ENCODE results near the gene B4GALT1.

The B4GALT1 gene

DNA sequence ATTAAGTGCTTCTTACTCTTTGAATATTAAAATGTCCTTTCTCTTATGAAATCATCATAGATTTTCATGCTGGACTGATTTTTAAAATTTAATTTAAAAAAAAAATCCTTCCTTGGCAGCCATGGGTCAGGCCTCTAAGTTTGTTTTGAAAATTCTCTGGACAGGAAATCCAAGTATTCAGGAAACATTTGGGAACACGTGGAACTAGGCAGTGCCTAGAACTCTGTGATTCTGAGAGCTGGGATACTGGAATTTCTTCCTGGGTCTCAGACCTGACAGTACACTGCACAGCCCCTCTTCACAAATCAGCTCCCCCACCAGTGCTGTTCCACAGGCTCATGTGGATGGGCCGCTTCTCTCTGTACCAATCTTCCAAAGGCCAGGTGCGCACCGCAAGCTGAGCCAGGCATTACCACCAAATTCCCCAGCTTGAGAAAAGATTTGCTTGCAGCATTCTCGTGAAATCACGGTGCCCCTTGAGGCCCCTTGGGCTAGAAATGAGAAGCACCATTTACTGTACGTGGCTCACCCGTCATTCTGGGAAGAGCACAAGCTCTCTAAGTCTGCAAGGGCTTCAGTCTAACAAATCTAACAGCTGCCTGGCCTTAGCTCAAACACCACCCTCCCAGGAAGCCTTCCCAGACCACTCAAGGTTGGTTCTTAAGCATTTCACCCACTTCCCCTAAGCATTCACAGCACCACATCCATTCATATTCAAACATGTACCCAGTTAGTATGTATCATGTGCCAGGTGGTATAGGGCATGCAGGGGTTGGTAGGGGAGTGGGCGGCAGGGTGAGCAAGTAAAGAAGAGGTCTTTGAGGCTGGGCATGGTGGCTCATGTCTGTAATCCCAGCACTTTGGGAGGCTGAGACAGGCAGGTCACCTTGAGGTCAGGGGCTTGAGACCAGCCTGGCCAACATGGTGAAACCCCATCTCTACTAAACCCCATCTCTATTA is 26.5 kb downstream of the B4GALT1 start:
- DNase-seq (ENCODE audit: low read depth in 2 of 2): no peak

DNA sequence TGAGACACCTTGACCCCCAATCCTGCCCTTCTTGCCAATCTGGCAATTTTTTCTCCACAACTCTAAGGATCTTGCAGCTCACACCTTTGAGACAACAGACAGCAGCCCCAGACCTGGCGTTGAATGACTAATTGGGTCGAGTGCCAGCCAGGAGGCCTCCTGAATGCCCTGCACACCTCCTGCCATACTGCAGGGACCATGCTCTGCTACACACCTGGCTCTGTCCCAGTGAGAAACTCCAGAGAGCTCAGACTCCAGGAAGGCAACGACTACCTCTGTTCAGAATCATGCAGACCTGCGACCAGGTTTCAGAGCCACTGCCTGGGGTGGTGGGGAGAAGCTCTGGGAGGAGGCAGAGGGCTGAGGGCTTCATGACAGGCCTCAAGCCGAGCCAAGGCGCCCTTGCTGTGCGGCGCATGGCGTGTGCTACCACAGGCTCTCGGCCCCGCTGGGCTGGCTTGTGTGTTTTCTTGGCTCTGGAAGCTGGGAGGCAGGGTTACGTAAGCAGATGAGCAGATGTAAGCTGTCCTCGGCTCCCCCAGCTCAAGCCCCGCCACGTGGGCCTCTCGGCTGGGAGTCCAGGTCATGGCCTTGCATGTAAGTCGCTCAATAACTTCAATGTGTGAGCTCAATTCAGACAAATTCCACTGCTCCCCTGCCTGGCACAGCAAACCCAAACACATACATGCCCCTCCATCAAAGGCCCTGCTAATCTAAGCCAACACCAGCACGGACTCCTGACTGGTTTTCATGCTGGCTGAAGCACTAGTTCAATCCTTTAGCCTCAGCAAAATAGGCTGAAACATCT is 27.5 kb downstream of the B4GALT1 start:
- DNase-seq (ENCODE audit: low read depth in 2 of 2): no peak

DNA sequence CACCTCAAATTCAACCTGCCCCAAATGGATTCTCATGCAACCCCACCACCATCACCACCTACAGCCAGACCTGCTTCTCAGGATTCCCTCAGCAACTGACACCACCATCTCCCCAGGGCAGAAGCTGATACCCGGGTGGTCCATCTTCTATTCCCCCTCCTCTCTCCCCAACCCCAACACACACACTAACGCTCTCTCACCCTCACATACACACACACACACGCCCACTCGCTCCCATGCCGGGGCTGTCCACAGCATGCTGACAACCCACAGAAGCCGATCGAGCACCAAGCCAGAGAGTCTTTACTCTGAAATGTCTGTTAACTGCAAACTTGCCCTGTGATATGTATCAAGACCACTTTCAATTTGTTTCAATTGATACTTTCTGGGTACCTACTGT is 28.4 kb downstream of the B4GALT1 start:
- no peak for DNase-seq (ENCODE audit: low read depth in 2 of 2)

DNA sequence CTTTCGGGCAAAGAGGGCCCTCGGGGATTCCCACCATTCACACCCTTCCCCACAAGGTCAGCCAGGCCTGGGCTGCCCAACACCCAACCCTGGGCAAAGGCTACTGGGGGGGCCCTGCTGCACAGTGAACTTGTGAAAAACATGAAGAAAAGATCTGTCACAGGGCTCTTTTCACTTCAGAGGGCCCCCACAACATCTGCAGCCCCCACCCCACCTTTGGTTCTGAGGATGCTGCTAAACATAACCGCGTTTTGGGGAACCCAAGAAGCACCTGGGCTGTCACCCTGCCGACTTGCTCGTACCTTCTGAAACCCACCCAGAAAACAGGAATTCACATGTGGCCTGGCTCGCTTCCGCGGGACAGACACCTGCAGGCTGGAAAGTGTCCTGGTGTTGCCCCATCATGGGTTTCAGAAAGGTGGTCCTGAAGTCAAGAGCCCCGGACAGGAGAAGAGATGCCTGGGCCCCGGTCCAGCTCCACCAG is 29.3 kb downstream of the B4GALT1 start:
- no peak for DNase-seq (ENCODE audit: low read depth in 2 of 2)

DNA sequence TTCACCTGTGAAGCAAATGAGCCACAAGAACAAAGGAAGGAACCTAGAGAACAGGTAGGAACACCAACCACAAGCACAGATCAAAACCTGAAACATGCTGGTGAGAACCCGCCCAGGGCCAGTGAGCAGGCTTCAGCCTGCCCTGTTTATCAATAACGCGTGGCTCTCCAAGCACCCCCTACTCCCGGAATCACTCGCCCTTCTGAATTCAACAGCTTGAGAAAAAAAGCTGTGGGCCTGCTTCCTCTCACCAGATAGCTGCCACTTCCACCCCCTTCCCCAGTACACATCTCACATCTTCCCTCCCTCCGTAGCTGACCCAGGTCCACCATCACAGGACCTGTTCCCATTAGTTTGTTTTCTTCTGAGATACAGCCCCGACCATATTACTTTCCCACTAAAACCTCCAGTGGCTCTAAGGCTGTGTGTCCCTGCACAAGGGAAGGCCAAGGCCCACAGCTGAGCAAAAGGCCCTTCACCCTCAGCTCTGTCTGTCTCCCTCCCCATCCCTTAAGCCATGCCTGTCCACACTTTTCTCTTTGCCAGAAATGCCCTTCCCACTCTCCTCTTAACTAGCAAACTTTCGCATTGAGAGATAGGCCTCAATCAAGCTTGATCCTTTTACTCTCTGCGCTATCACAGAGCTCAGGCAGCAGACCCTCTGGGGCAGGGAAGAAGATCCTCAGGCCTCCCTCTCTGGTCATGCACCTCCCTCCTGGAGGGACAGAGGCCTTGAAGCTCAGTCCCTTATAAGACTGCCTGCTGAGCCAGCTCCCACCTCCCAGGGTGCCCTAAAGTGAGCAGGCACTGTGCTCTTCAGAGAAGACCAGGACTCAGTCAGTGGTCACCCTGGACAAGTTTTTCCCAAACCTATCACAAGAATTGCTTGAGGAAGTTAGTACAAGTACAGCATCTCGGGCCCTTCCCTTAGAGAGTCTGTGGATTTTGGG is 30.1 kb downstream of the B4GALT1 start:
- DNase-seq (ENCODE audit: low read depth in 2 of 2): no peak

DNA sequence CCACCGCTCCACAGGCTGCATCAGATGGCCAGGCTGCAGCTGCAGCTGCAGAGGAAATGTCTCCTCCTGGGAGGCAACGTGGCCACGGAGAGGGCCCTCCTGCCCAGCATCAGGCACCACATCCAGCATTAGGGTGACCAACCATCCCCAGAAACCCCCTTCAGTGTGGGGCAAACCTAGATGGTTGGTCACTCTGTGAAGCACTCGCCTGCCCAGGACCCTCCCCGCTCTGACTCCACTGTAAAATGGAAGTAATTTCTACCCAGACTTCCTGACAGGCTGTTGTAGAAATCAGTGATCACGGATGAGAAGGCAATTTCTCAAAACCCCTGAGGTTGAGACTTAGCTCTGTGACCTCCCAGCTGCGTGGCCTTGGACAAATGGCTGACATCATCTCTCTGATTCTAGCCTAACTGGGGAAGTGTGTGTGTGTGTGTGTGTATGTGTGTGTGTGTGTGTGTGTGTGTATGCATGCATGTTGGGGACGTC is 31.6 kb downstream of the B4GALT1 start:
- no peak for DNase-seq (ENCODE audit: low read depth in 2 of 2)

DNA sequence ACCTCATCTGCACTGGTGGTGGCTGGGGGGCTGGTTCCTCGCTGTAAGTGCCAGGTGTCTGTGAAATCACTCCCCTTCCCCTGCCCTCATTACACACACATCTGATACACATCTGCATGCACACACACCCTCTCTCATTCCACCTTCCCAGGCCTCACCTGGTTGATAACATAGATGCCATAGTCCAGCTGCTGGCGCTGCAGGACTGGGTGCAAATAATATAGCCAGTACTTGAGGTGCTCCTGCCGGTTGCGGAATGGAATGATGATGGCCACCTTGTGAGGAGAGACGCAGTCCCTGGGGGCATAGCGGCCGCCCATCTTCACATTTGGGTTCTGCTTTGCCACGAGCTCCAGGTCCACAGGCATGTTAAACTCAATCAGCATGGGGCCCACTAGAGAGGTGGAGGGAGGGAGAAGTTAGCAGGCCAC is 32.1 kb downstream of the B4GALT1 start:
- no peak for DNase-seq (ENCODE audit: low read depth in 2 of 2)

DNA sequence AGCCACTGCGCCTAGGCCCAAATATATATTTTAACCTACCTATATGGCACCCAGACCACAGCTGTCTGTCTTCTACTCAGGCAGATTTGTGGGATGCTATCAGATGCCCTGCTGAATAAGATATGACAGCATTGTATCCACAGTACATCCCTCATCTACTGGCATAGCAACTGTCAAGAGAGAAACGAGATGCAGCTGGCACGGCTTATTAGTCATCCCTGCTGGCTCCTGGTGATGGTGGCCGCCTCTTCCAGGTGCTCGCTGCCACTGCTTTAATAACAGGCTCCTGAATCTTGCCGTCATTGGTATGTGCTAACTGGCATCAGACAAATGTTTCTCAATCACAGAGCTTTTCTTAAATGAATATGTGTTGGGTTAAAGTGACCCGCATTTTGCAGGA is 34.0 kb downstream of the B4GALT1 start:
- no peak for DNase-seq (ENCODE audit: low read depth in 2 of 2)

DNA sequence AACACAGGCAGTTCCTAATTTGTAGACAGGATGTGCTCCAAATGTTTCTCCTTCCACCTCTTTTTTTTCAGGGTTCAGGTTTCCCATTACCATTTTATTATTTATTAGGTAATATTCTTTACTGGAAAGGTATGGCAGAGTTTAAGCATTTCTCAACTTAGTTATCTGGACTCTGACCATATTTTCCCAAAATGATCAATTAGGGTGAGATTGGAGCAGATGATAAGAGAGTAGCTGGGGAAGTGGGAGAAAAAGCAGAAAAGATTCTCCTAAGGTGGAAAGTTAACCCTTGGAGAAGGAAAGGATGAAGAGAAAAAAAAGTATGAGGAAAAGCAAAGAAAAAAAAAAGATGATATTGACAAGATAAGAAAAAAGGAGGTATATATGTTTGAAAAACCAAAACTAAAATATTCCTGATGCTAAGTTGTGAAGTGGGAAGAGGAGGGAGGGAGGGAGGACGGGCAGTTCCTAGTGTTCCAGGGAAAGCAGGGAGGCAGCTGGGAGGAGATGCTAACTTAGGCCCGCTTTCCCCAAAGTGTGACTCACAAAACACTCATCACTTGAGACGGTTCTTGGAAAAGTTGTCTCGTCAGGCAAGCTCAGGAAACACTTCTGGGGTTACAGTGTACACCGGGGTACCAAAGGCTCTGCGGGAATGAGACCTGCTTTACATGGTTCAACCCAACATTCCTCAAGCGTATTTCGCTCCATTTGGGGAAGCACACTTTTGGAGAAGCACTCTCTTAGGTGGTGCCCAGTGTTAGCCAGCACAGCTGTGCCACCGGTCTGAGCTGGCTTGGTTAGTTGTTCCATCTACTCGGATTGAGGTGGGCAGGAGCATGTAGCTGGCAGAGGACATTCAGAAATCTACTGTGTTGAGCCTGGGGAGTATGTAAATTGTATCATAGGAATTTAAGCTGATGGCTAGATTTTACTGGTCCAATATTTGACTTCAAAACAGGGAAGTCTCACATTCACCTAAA is 35.1 kb downstream of the B4GALT1 start:
- DNase-seq (ENCODE audit: low read depth in 2 of 2): no peak

DNA sequence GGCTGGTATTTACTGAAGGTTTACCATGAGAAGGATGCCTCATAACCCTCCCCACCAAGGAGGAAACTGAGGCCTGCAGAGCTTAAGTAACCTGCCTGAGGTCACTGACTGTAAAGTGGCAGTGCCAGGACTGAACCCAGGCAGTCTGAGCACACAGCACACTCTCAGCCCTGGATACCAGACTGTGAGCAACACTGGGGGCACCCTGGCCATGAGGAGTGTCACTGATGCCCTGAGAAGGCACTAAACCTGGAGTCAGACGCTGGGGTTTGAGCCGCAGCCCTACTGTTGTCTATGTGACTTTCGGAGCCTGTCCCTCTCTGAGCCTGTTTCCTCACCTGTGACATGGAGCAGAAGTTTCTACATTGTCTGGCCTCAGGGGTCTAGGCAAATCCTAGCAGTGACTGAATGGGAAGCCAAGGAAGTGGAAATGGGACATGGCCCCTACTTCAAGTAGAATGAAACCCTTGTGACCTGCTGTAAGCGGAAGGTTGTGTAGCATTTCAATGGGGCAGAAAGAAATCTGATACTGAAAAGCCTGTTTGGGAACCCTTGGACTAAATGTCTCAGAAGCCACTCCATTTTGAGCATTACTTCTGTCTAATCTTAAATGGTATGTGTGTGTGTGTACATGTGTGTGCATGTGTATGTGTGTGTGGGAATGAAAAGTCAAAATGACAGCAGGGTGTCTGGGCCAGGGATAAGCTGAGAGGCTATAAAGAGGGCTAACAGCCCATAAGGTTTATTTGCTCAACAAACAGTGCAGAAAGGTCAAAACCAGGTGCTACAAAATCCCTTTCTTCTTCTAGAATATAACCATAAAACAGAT is 36.0 kb downstream of the B4GALT1 start:
- no peak for DNase-seq (ENCODE audit: low read depth in 2 of 2)

DNA sequence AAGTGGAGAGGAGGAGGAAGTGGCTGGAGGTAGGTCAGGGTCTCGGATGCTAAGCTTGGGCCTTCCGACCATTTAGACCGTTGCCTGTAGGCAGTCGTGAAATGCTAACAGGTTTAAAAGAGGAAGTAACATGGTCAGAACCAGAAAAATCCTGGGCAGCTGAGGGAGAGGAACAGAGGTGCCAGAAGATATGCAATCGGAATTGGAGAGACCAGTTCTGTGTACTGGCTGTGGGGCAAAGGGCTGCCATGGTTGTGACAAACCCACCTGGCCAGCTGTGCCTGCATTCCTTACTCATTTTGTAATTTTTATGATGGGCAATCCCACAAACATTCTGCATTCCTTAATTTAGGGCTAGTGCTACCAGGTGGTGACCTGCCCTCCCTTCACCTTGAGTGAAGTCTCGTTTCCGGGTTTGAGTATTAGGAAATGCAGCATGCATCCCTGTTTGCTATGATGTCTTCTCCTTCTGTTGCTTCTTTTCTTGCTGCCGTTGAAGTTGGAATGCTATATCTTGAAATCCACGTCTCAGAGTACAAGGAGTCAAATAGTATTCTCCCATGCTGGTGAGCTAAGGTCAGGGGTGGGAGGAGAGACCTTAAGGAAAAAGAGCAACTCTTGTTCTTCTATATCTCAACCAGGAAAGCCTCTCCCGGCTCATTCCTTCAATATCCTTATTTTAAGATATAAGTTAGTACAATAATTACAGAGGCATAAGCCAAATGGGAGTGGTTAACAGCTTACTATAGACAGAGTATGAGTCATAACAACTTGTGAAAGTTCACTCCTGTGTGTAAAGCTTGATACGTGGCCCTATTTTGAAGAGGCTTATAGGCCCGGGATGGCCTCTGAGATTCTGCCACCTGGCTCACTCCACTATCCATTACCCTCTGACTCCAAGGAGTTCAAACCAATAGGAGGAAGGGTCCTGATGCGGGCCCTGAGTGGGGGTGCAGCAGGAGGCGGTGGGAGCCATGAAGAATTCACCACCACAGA is 37.0 kb downstream of the B4GALT1 start:
- no peak for DNase-seq (ENCODE audit: low read depth in 2 of 2)

DNA sequence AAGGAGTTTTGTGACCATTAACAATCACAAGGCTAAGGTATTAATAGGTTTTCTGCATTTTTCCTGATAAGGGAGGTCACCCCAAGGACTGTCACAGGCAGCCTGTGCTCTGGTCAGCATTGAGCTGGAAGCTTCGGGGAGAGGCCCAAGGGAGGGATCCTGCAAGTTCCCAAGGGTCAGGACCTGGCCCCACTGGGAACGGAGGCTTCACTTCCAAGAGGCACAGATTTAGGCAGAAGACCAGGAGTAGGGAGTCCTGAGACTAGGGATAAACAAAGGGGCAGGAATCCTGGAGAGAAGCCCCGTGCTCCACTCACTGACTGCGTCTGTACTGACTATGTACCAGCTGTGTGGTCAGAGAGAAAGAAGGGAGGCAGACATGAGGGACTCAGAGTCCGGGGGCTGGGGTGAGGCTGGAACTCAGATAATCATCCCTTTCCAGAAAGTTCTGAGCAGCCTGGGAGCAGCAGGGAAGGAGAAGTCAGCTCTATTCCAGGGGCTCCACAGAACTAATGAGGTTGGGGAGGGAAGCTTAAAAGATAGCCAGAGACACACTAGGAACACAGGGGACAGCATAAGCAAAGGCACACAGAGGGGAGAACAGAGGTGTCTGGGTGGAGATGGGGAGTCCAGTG is 37.8 kb downstream of the B4GALT1 start:
- DNase-seq (ENCODE audit: low read depth in 2 of 2): no peak

DNA sequence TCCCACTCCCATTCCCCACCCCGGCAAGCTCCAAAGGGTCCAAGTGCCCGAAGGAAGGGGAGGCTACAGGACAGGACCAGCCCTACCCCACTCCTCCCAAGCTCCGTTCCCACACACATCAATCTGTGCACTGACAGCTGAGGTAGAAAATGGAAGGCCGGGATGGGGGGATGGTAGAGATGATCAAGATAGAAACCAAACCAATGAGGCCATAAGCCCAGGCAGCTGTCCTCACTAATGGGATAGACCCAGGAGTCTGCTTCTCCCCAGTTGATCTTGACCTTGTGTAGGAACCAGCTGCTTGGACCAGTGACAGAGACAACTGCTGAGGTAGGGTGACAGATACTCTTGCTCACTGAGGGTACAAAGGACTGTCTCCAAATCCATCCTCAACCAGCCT is 38.6 kb downstream of the B4GALT1 start:
- DNase-seq (ENCODE audit: low read depth in 2 of 2): no peak

DNA sequence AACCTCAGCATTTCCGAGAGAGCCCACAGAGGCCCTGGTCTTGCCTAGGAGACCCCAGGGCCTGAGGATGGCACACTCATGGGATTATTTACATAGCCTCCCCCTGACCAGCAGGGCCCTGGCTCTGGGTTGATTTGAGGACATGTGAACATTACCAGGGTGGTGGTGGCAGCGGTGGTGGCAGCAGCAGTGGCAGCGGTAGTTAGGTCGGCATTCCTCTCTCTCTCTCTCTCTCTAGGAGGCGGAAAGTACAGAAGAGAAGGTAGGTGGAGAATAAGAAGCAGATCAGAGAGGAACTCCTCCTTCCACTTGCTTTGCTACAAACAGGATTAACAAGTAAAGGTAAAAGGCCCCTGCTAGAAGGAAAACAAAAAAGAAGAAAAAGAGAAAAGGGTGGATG is 39.3 kb downstream of the B4GALT1 start:
- no peak for DNase-seq (ENCODE audit: low read depth in 2 of 2)

DNA sequence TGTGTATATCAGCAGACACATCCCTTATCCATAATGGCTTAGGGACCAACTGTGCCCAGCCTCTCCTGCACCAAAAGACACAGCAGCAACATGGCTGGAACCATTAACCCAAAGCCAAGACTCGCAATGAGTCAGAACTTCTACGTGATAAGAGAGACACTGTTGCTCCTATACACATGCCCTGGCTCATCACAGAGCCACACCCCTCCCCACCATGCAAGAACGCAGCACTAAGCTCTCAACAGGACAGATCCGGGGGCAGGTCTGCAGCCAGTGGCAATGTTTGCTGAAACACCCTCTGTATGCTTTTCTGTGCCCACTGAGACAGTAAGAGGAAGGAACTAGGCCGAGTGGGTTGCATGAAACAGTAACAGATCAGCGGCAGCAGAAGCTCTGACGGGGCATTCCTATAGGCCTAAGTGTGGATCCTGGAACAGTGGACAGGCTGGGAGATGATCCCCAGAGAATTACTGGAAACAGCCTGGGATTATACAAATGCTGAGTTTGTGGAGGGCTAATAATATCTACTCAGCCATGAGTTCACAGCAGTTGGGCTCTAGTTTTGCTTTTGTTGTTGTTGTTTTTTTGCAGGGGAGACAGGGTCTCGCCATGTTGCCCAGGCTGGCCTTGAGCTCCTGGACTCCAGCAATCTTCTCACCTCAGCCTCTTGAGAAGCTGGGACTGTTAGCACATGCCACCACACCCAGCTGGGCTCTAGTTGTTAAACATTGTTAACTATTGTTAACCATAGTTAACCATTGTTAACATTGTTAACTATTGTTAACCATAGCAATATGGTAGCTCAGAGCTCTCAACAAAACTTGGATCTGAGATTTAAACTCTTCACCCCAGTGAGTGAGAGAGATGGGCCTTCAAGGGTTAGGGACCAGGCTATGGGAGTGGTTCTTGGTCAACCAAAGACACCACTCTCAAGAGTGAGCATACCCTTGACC is 41.0 kb downstream of the B4GALT1 start:
- DNase-seq (ENCODE audit: low read depth in 2 of 2): no peak

DNA sequence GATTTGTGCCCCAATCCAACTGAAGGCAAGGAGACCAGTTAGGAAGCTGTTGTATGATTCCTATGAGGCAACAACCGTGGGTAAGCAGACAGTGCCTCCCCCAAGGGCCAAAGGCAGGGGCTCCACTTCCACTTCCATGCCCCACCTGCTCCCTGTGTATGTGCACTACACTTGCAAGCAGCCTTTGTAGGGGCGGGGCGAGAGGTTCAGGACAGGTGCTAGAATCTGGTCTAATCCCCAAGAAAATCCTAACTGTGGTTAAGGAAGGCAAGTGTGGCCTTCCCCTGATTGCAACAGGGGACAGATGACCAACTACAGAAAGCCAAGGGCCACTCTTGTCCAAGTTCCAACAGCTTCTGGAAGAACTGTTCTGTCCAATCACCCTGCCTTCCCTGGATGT is 41.7 kb downstream of the B4GALT1 start:
- DNase-seq (ENCODE audit: low read depth in 2 of 2): no peak
